ENCODE measurements around the gene SPTAN1.

The SPTAN1 gene

DNA sequence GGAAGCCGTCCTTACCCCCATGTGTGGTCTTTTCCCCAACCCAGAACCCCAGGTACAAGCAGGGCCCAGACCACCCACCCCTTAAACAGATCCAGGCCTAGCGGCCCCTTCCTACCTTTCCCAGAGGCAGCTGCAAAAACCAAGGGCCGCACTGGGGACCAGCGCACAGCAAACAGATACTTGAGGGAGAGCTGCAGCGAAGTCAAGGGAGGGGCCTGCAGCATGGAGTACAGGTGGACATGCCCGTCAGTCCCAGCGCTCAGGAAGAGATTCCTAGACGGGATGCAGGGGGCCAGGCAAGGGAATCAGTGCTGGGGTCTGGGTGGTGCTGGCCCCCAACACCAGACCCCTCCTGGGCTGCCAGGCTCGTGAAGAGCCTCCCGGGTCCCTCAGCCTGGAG lies 81.7 kb downstream of the SPTAN1 start:
- Histone ChIP-seq H2BK120ac (ENCODE audit: low read depth, low read length) (no peak overlapping the region), H3K23ac (ENCODE audit: low read depth, low read length, poor library complexity) (no peak overlapping the region), H3K9ac (ENCODE audit: low read depth, low read length, poor library complexity) (no peak overlapping the region), H2AK5ac (ENCODE audit: low read depth, low read length) (no peak overlapping the region), H3K36me3 (replicated peaks in 1 of 2; ENCODE audit: control insufficient read depth in 2 of 2, insufficient read depth in 2 of 2, low read length in 2 of 2) (peaks cover 53 to 96% of the 10 kb centered on the region in 2 donors), H3K4ac (ENCODE audit: low read length) (no peak overlapping the region), H3K9me3 (replicated peaks in 1 of 2; ENCODE audit: control insufficient read depth in 2 of 2, insufficient read depth in 1 of 2, low read depth in 1 of 2, low read length in 2 of 2) (no peaks in the 10 kb centered on the region), H3K18ac (ENCODE audit: low read length) (no peak overlapping the region), H3K79me1 (ENCODE audit: low read depth, low read length) (peaks cover 12% of the 10 kb centered on the region), H3K4me2 (ENCODE audit: insufficient read depth, low read length, poor library complexity, severe bottlenecking) (no peak overlapping the region), H4K8ac (ENCODE audit: low read depth, low read length) (no peak overlapping the region), H2BK15ac (ENCODE audit: low read length) (no peak overlapping the region), H2AFZ (ENCODE audit: low read length) (no peak overlapping the region), H3K4me3 (ENCODE audit: low read length in 2 of 2) (no peak overlapping the region), H3K4me1 (ENCODE audit: control insufficient read depth in 2 of 2, insufficient read depth in 1 of 2, low read depth in 1 of 2, low read length in 2 of 2) (peaks cover 0 to 8% of the 10 kb centered on the region in 2 donors), H3K27ac (replicated peaks; ENCODE audit: low read length) (no peak overlapping the region), H2BK12ac (ENCODE audit: low read length) (no peak overlapping the region), H3K27me3 (ENCODE audit: control insufficient read depth in 3 of 3, insufficient read depth in 3 of 3, low read depth in 1 of 3, low read length in 3 of 3) (no peaks in the 10 kb centered on the region), H4K91ac (ENCODE audit: low read depth, low read length, poor library complexity) (no peak overlapping the region), H3K14ac (ENCODE audit: low read length) (no peak overlapping the region), H2BK5ac (ENCODE audit: low read length) (no peak overlapping the region)
- no CpG with 5 or more reads among the region's 10 CpGs for WGBS, 2 donors (ENCODE audit: extremely low coverage in 2 of 2, insufficient read length in 2 of 2, insufficient replicate concordance in 1 of 2)
- DNase-seq (ENCODE audit: low spot score), result no peak

DNA sequence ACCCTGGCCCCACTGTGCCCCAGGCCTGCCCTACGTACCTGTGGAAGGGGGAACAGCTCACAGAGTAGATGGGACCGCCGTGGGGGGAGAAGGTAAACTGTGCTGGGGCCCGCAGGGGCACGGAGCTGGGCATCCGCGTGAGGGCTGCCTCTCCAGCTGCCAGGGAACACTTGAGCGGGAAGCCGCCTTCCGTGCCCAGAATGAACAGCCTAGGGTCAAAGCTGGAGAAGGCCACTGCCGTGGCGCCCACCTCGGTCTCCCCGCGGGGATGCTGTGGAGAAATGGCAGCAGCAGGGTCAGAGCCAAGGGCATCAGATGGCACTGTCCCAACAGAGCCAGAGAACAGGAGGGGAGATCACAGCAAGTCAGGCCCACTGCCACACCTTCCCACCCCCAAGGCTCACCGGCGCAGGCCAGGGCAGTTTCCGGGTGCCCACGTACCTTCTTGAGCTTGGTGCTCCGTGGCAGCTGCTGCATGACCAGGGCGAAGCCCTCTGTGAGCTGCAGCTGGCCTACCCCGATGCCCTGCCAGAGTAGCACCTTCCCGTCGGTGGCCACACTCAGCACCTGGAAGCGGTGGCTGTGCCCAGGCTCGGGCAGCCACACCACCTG lies 82.4 kb downstream of the SPTAN1 start:
- Histone ChIP-seq H2BK15ac (ENCODE audit: low read length) (no peak overlapping the region), H2BK12ac (ENCODE audit: low read length) (no peak overlapping the region), H2BK120ac (ENCODE audit: low read depth, low read length) (no peak overlapping the region), H2AK5ac (ENCODE audit: low read depth, low read length) (no peak overlapping the region), H2BK5ac (ENCODE audit: low read length) (no peak overlapping the region), H3K79me1 (ENCODE audit: low read depth, low read length) (peaks cover 12% of the 10 kb centered on the region), H3K4me2 (ENCODE audit: insufficient read depth, low read length, poor library complexity, severe bottlenecking) (no peak overlapping the region), H3K4ac (ENCODE audit: low read length) (no peak overlapping the region), H3K36me3 (replicated peaks in 1 of 2; ENCODE audit: control insufficient read depth in 2 of 2, insufficient read depth in 2 of 2, low read length in 2 of 2) (peaks cover 49 to 96% of the 10 kb centered on the region in 2 donors), H2AFZ (ENCODE audit: low read length) (no peak overlapping the region), H3K18ac (ENCODE audit: low read length) (no peak overlapping the region), H3K4me3 (ENCODE audit: low read length in 2 of 2) (no peak overlapping the region), H4K91ac (ENCODE audit: low read depth, low read length, poor library complexity) (no peak overlapping the region), H3K4me1 (ENCODE audit: control insufficient read depth in 2 of 2, insufficient read depth in 1 of 2, low read depth in 1 of 2, low read length in 2 of 2) (peaks cover 0 to 6% of the 10 kb centered on the region in 2 donors), H3K27ac (replicated peaks; ENCODE audit: low read length) (no peak overlapping the region), H3K23ac (ENCODE audit: low read depth, low read length, poor library complexity) (peak overlapping the region; percentile 58), H3K9me3 (replicated peaks in 1 of 2; ENCODE audit: control insufficient read depth in 2 of 2, insufficient read depth in 1 of 2, low read depth in 1 of 2, low read length in 2 of 2) (no peaks in the 10 kb centered on the region), H3K9ac (ENCODE audit: low read depth, low read length, poor library complexity) (no peak overlapping the region), H3K14ac (ENCODE audit: low read length) (no peak overlapping the region), H4K8ac (ENCODE audit: low read depth, low read length) (no peak overlapping the region), H3K27me3 (ENCODE audit: control insufficient read depth in 3 of 3, insufficient read depth in 3 of 3, low read depth in 1 of 3, low read length in 3 of 3) (no peaks in the 10 kb centered on the region)
- no CpG with 5 or more reads among the region's 26 CpGs for WGBS, 2 donors (ENCODE audit: extremely low coverage in 2 of 2, insufficient read length in 2 of 2, insufficient replicate concordance in 1 of 2)
- DNase-seq (ENCODE audit: low spot score), result no peak

DNA sequence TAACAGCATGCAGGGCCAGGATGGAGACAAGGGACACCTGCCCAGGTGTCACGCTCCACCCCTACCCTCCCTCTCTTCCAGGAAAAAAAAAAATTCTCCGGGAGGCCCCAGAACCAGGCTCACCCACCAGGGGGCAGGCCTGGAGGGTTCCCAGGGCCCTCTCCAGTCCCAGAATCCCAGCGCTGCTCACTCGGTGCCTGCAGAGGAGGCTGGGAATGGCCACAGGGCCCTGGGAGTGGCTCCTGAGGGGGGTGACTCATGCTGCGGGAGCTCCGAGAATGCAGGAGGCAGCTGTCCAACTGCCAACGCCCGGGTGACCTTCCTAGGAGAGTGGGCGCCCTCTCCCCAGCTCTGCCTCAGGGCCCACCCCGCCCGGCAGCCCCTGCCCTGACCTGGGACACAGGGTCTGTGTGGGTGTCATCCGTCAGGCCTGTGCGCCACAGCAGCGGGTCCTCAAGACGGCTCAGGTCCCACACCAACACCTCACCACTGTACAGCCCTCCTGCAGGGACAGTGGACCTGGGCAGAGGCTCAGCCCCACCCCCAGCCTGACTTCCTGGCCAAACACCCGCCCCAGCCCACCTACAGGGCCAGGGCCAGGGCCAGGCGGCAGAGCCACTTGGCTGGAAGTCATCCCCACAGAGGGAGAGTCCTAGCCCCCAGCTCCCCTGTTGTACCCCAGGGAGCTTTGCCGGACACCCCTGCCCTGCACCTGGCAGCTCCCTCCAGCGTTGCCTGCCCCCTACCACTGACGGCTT lies 83.1 kb downstream of the SPTAN1 start:
- Histone ChIP-seq H3K9ac (ENCODE audit: low read depth, low read length, poor library complexity) (no peak overlapping the region), H3K27me3 (ENCODE audit: control insufficient read depth in 3 of 3, insufficient read depth in 3 of 3, low read depth in 1 of 3, low read length in 3 of 3) (no peaks in the 10 kb centered on the region), H3K9me3 (replicated peaks in 1 of 2; ENCODE audit: control insufficient read depth in 2 of 2, insufficient read depth in 1 of 2, low read depth in 1 of 2, low read length in 2 of 2) (no peaks in the 10 kb centered on the region), H3K27ac (replicated peaks; ENCODE audit: low read length) (peak overlapping the region; percentile 23), H3K4me2 (ENCODE audit: insufficient read depth, low read length, poor library complexity, severe bottlenecking) (no peak overlapping the region), H2BK15ac (ENCODE audit: low read length) (no peak overlapping the region), H2BK5ac (ENCODE audit: low read length) (no peak overlapping the region), H3K4ac (ENCODE audit: low read length) (no peak overlapping the region), H3K4me3 (ENCODE audit: low read length in 2 of 2) (no peak overlapping the region), H2AFZ (ENCODE audit: low read length) (no peak overlapping the region), H4K8ac (ENCODE audit: low read depth, low read length) (no peak overlapping the region), H4K91ac (ENCODE audit: low read depth, low read length, poor library complexity) (no peak overlapping the region), H3K79me1 (ENCODE audit: low read depth, low read length) (peaks cover 12% of the 10 kb centered on the region), H2BK120ac (ENCODE audit: low read depth, low read length) (no peak overlapping the region), H2BK12ac (ENCODE audit: low read length) (peak overlapping the region; percentile 41), H3K36me3 (replicated peaks in 1 of 2; ENCODE audit: control insufficient read depth in 2 of 2, insufficient read depth in 2 of 2, low read length in 2 of 2) (peaks cover 47 to 94% of the 10 kb centered on the region in 2 donors), H2AK5ac (ENCODE audit: low read depth, low read length) (peak overlapping the region; percentile 88), H3K23ac (ENCODE audit: low read depth, low read length, poor library complexity) (peak overlapping the region; percentile 58), H3K18ac (ENCODE audit: low read length) (peak overlapping the region; percentile 17), H3K14ac (ENCODE audit: low read length) (no peak overlapping the region), H3K4me1 (ENCODE audit: control insufficient read depth in 2 of 2, insufficient read depth in 1 of 2, low read depth in 1 of 2, low read length in 2 of 2) (peaks cover 0 to 5% of the 10 kb centered on the region in 2 donors)
- peak; percentile 39 for DNase-seq (ENCODE audit: low spot score)
- no CpG with 5 or more reads among the region's 20 CpGs for WGBS, 2 donors (ENCODE audit: extremely low coverage in 2 of 2, insufficient read length in 2 of 2, insufficient replicate concordance in 1 of 2)

DNA sequence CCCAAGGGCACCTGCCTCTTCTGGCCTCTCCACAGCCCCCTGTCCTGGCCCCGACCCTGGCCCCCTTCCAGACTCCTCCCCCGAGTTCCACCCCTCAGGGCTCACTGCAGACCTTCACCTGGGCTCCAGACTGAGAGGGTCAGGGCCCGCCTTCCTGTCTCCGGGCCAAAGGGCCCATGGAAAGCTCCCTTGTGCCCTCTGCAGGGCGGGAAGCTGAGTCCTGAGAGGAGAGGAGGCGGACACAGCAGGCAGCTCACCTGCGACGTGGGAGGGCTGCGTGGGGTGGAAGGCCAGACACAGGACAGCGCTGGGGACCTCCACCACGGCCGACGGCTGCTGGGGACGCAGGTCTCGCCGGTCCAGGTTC lies 83.6 kb downstream of the SPTAN1 start:
- Histone ChIP-seq H2BK120ac (ENCODE audit: low read depth, low read length) (no peak overlapping the region), H3K27ac (replicated peaks; ENCODE audit: low read length) (peak overlapping the region; percentile 23), H2BK5ac (ENCODE audit: low read length) (no peak overlapping the region), H3K14ac (ENCODE audit: low read length) (no peak overlapping the region), H3K9ac (ENCODE audit: low read depth, low read length, poor library complexity) (no peak overlapping the region), H3K27me3 (ENCODE audit: control insufficient read depth in 3 of 3, insufficient read depth in 3 of 3, low read depth in 1 of 3, low read length in 3 of 3) (no peaks in the 10 kb centered on the region), H3K9me3 (replicated peaks in 1 of 2; ENCODE audit: control insufficient read depth in 2 of 2, insufficient read depth in 1 of 2, low read depth in 1 of 2, low read length in 2 of 2) (no peaks in the 10 kb centered on the region), H2BK15ac (ENCODE audit: low read length) (no peak overlapping the region), H4K91ac (ENCODE audit: low read depth, low read length, poor library complexity) (no peak overlapping the region), H4K8ac (ENCODE audit: low read depth, low read length) (no peak overlapping the region), H3K4me2 (ENCODE audit: insufficient read depth, low read length, poor library complexity, severe bottlenecking) (no peak overlapping the region), H3K23ac (ENCODE audit: low read depth, low read length, poor library complexity) (peak overlapping the region; percentile 85), H3K4me1 (ENCODE audit: control insufficient read depth in 2 of 2, insufficient read depth in 1 of 2, low read depth in 1 of 2, low read length in 2 of 2) (peaks cover 0 to 5% of the 10 kb centered on the region in 2 donors), H3K36me3 (replicated peaks in 1 of 2; ENCODE audit: control insufficient read depth in 2 of 2, insufficient read depth in 2 of 2, low read length in 2 of 2) (peaks cover 50 to 94% of the 10 kb centered on the region in 2 donors), H3K4ac (ENCODE audit: low read length) (no peak overlapping the region), H2BK12ac (ENCODE audit: low read length) (peak overlapping the region; percentile 41), H2AFZ (ENCODE audit: low read length) (no peak overlapping the region), H3K79me1 (ENCODE audit: low read depth, low read length) (peaks cover 18% of the 10 kb centered on the region), H3K4me3 (ENCODE audit: low read length in 2 of 2) (no peak overlapping the region), H3K18ac (ENCODE audit: low read length) (peak overlapping the region; percentile 27), H2AK5ac (ENCODE audit: low read depth, low read length) (no peak overlapping the region)
- no CpG with 5 or more reads among the region's 16 CpGs for WGBS, 2 donors (ENCODE audit: extremely low coverage in 2 of 2, insufficient read length in 2 of 2, insufficient replicate concordance in 1 of 2)
- no peak for DNase-seq (ENCODE audit: low spot score)
